Stimulated activated CD4-positive, alpha-beta T cell treated with anti-CD3 and anti-CD28 coated beads, Interleukin-1b, Interleukin-23, amount 100 ng/mL, for 24 hours (primary cell): ENCODE measurements around the gene PCSK9.
A peak's percentile ranks its signal among the peaks of the same experiment; 100 is the strongest.

Experiments
- DNase-seq, 4 experiments: peaks; one replicate each; pipeline ENCODE4 v3.0.0-alpha.2; 2020; ENCODE audit warnings: low read depth in 4 of 4, low spot score in 1 of 4

PCSK9 gene

DNA sequence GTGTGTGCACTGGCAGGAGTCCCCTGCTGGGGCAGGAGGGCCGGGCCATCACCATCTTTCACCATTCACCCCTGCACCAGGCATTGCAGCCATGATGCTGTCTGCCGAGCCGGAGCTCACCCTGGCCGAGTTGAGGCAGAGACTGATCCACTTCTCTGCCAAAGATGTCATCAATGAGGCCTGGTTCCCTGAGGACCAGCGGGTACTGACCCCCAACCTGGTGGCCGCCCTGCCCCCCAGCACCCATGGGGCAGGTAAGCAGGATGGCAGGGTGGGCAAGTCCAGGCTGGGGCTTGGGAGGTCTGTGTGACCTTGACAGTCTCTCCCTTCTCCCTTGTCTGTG, 18.6 kb downstream of the PCSK9 start:
- DNase-seq: no peak

DNA sequence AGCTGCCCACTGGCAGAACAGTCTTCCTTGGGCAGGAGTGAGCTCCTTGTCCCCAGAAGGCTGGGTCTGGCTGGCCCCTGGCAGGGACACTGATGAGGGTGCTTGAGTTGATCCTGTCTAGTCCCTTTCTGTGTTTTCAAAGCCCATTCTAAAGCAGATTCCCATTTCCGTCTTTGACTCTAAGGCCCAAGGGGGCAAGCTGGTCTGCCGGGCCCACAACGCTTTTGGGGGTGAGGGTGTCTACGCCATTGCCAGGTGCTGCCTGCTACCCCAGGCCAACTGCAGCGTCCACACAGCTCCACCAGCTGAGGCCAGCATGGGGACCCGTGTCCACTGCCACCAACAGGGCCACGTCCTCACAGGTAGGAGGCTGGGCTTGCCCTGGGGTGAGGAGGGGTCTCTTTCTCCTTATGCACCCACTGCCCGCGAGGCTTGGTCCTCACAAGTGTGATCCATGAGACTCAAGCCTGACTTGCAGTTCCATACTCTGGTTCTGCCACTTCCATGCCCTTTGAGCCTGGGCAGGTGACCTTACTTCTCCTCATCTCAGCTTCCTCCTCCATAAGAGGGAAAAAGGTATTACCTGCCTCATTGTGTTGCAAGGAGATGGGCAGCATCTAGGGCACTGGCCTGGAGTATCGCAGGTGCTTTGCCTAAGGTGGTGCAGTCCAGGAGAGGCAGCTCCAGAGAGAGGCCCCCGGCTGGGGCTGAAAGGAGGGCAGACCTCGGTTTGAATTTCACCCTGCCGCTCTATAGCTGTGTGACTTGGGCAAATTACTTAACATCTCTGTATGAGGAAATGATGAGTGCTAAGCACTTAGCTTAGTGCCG, 20.2 kb downstream of the PCSK9 start:
- DNase-seq: no peak

DNA sequence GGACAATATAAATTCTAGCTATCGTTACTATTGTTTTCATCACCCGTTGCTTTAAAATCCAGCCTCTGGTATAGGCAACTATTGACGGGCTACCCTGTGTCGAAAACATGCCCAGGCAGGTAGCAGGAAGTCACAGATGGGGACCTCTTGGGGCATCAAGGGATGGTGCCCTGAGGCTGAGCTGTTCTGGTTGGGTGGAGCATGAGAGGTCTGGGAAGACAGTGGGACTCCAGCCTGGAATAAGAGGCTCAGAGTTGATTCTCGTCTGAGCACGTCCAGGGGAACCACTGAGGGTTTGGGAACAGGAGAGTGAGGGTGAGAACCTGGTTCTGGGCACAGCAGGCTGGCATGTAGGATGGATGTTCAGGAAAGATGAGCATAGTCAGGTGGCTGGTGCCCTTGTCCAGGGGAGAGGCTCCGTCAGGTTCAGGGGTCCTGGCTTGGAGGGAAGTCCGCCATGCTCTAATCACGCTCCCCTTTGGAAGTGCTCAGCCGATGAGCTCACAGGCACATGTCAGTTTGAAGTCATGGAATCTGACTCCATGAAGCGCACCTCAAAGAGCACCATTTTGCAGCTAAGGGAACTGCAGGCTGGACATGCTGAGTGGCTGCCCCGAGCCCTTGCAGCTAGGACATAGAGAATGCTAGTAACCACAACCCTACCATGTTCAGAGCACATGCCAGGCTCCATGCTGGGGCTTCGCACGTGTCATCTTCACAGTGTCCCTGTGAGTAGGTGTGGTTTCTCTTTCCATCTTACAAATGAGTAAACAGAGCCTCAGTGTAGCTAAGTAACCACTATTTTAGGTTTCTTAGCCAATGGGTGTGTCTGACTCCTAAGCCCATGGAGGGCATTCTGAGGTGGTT, 21.0 kb downstream of the PCSK9 start:
- DNase-seq: peak in 1 of 4 experiments; percentile 11

DNA sequence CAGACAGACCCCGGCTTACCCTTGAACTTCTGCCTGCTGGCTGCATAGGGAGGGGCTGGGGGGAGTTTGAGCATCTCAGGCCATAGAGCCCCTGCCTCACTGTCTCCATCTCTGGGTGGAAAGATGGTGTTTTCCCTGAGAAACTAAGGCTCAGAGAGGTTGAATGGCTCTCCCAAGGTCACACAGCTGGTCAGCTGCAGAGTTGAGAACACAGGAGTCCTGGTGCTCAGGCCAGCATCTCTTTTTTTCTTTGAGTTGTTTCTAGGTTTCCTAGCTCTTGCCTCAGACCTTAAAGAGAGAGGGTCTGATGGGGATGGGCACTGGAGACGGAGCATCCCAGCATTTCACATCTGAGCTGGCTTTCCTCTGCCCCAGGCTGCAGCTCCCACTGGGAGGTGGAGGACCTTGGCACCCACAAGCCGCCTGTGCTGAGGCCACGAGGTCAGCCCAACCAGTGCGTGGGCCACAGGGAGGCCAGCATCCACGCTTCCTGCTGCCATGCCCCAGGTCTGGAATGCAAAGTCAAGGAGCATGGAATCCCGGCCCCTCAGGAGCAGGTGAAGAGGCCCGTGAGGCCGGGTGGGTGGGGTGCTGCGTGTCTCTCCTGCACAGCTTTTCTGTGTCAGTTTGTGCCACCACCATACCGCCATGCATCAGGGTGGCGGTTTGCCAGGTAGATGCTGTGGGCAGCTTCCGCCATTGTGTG, 21.8 kb downstream of the PCSK9 start:
- DNase-seq: no peak

DNA sequence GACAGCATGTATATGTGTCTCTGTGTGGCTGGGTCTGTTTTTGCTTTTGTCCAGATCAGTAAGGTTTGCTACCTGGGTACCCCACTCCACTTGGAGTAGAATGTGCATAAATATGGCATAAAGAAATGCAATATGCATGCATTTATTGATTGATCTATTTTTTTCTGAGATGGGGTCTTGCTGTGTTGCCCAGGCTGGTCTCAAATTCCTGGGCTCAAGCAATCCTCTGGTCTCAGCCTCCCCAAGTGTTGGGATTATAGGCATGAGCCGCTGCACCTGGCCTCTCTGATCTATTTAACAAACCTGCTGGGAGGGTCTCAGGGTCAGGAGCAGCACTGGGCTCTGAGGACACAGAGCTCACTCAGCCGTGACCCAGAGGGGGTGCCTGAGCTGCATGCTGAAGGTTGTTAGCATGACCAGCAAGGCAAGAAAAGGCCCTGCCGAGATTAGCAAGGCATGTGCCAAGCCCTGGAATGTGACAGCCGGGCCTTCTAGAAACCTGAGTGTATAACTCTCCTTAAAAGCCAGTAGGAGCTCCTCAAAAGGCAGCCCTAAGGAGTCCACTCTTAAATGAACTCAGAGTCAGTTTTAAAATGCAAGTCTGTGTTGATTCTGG, 22.5 kb downstream of the PCSK9 start:
- no peak for DNase-seq

DNA sequence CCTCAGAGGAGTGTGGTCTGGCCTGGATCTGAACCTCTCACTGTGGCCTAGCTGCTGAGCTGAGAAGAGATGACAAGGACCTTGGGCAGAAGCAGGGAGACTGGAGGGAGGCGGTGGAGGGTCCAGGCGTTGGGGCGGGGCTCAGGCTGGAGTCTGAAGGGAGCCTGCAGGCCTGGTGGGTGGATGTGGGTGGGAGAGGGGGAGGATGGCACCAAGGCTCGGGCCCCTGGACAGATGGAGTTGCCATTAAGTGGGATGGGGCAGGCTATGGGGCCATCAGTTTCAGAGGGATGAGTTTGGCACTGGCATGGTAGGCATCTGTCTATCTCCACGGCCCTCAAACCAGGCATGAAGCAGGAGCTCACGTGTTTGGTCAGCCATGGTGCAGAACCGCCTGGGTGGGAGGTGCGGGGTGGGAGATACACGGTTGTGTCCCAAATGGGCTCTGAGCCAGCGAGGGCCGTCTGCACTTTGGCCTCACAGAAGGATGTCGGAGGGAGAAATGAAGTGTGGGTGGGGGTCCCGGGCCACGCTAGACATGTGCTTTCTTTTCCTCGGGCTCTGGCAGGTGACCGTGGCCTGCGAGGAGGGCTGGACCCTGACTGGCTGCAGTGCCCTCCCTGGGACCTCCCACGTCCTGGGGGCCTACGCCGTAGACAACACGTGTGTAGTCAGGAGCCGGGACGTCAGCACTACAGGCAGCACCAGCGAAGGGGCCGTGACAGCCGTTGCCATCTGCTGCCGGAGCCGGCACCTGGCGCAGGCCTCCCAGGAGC, 23.6 kb downstream of the PCSK9 start:
- DNase-seq: no peak

DNA sequence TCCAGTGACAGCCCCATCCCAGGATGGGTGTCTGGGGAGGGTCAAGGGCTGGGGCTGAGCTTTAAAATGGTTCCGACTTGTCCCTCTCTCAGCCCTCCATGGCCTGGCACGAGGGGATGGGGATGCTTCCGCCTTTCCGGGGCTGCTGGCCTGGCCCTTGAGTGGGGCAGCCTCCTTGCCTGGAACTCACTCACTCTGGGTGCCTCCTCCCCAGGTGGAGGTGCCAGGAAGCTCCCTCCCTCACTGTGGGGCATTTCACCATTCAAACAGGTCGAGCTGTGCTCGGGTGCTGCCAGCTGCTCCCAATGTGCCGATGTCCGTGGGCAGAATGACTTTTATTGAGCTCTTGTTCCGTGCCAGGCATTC, 24.2 kb downstream of the PCSK9 start:
- no peak for DNase-seq

DNA sequence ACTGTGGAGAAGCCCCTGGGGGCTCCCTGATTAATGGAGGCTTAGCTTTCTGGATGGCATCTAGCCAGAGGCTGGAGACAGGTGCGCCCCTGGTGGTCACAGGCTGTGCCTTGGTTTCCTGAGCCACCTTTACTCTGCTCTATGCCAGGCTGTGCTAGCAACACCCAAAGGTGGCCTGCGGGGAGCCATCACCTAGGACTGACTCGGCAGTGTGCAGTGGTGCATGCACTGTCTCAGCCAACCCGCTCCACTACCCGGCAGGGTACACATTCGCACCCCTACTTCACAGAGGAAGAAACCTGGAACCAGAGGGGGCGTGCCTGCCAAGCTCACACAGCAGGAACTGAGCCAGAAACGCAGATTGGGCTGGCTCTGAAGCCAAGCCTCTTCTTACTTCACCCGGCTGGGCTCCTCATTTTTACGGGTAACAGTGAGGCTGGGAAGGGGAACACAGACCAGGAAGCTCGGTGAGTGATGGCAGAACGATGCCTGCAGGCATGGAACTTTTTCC, 24.8 kb downstream of the PCSK9 start:
- DNase-seq: no peak

DNA sequence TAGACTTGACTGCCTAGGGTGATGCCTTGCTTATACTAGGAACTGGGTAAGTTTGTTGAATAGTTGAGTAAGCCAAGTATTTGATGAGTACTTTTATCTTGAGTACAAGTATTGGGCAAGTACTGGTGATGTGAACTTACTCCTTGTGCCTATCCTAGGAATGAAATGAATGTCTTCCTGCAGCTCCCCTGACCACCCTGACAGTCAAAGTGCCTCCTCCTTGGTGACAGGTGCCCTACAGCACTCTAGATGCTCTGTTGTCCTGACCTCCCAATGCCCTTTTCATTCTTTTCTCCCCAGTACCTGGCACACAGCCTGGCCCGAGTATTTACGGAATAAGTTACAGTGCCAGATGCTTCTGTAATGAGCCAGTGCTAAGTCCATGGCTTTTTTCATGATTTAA, 25.5 kb downstream of the PCSK9 start:
- DNase-seq: no peak

DNA sequence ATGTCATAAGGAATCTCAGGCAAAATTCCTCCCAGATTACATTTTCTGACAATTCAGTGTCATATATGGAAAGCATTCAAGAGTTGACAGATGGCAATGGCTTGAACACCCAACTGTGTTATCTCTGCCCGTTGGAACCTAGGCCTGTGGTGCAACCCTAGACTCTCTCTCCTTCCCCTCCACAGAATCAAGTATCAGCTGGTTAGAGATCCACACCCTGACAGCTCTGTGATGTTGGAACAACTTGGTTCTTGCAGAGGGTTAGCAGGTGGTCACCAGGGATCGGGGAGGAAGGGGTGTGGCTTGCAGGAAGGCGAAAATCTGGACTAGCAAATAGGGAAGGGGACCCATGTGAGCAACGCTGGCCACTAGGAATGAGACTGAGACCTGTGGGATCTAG, 26.3 kb downstream of the PCSK9 start:
- DNase-seq: no peak

DNA sequence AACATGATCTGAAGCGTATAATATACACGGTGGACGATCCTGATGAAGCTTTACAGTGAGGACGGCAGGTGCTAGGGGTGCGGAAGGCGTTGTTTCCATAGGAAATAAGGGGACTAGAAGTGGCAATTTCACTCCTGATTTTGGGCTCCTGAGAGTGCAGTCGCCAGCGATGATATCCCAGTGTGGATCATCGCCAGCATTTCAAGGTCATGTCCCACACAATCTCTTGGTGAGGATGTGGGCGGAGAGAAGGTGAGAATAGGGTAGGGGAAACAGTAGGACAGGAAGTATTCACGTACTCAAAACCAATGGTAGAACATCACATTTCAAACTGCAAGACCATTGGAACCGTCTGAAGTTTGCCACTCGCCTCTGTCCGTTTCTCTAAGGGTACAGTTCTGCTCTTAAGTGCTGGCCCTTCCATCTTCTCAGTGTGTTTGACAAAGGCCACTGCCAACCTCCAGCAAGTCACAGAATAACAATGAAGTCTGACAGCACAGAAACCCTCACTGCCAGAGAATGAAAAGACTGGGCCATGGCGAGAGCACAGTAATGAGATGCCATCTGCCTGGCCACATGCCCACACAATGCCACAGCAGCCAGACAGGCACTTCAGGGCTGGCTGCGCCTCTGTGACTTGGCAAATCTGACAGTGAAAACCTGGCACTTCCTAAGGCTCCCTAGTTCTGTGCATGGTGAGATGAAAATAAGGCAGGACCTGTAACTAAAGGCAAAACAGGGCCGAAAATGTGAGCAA, 27.9 kb downstream of the PCSK9 start:
- DNase-seq: no peak

DNA sequence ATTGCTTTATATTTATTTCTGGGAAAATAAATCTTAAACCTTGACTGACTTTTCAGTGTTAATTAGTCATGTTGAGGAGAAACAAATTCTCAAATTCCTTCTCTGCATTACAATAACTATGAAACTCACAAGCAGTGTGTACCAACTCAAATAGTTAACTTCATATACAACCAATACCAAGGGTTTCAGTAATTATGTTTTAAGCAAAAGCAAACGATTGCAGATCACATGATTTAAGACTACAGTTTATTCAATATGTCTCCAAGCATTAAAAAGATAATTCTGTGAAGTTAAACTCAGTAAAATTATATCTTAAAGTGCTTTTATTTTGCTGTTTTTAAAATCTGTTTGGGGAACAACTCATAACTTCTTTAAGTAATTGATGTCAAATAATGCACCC, 28.6 kb downstream of the PCSK9 start:
- no peak for DNase-seq

DNA sequence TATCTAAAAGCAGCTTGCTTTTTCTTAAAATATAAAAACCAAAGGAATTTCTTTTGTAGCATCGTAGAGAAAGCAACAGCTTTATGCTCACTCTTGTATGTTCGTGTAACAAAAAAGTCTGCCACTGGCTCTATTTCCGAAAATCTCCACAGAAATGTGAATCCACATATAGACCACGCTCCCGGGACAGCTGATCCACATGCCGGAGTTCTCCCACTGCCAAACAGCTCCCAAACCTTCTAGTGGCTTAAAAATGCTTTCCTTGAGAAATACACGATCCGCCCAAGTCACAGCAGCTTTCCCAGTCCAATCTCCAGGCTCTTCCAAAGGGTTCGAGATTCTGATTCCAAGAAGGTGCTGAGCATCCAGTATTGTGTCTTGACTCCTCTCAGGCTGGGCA, 29.3 kb downstream of the PCSK9 start:
- no peak for DNase-seq

DNA sequence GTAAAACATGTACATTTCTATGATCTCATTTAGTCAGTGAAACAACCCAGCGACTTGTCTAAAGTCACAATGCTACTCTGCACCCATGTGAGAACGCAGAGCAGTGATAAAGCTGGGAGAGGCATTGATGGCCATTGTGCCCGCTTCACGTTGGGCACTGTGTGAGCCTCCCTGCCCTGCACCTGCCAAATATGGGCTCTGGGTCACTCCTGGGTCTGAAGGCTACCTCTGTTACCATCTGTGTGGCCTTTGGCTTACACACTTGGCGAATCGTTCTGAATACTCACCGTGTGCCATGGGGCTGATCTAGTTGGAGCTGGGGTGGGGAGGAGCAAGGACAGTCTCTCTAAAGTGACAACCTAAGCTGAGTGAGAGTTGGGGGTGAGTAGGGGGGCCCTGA, 29.9 kb downstream of the PCSK9 start:
- DNase-seq: no peak

DNA sequence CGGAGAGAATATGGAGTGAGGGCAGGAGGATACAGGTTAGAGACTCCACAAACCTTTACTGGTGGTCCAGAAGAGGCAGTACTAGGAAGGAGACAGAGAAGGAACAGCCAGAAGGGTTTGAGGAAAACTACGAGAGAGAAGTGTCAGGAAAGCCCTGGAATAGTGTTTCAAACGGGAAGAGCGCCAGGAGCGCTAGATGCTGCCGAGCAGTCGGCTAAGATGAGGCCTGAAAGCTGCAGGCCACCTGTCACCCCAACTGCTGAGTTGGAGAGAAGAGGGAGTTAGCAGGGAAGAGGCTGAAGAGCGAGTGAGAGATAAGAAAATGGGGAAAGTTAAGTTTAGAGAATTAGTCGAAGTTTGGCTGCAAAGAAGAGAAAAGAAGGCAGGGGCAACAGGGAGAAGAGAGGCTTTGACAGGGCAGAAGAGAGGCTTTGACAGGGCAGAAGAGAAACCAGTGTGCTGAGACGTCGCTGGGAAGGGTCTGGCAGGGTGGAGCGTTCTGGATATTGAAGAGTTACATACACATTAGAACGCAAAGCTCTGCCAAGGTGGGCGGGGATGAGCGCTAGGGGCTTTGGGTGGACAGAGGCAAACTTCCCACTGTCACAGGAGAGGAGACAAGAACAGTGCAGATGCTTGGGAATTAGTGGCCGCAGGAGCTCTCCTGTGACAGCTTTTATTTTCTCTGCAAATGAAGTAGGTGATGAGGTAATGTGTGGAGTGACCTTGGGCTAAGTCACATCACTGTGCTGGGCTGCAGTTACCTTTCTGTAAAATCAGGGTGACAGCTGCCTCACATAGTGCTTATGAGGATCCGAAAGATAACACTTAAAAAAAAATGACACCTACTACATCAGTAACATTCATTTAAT, 31.2 kb downstream of the PCSK9 start:
- DNase-seq: no peak

DNA sequence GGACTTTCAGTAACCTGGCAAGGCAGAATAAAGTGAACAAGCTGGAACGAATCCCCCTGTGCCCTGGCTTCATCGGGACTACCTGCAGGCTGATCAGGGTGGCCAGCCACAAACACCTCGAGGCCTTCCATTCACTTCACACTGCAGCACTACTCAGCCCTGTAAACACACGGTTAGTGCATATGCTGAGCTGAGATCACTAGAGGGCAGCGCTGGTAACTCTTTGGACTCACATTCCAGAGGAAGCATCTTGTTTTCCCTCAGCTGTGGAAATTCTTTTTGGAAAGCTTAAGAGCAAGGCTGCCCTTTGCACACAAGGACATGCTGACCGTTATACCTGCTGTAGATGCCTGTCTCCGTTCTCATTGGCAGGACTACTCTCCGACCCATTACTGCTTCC, 32.1 kb downstream of the PCSK9 start:
- no peak for DNase-seq

DNA sequence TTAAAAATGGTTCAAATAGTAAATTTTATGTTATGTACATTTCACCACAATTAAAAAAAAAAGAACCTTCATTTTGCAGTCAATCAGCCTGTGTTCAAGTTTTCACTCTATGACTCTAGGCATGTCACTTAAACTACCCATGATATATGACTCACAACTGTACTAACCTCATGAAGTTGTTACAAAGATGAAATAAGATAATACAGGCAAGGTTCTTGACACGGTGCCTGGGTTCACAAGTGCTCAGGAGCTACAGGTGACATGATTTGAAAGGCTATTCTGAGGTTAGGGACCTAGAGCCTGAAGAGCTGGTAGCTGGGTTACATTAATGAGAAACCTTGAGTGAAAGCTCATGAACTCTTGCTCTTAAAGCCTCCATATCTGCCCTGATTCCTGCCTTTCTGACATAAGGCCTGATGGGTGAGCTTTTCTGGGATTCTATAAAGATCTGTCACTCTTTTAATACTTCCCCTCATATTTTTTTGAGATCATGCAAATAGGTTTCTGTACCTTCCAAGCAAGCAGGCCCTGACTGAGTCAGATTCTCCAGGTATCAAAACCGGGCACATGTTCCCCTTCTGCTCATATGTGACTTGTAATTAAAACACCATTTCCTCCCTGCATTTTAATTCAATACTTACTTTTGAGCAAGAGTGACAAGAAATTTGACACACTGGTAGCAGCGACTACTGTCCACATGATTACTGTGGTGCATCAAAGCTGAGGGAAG, 34.0 kb downstream of the PCSK9 start:
- no peak for DNase-seq

DNA sequence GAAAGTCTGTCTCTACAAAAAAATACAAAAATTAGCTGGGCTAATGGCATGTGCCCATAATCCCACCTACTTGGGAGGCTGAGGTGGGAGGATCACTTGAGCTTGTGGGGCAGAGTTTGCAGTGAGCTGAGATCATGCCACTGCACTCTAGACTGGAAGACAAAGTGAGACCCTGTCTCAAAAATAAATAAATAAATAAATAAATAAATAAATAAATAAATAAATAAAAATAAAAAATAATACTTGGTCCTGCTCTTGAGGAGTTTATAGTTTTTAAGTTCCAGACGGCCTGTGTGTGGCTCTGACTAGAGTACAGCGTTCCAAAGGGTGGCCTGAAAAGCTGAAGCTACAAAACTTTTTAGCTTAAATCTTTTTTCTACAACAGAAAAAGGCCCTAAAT, 35.1 kb downstream of the PCSK9 start:
- no peak for DNase-seq
